Mucosa of descending colon (tissue), 3 donors: ENCODE results near the gene NIP7. TPM values are rescaled to one million over a fixed set of nuclear protein-coding genes. Genes with fewer than 3 reads are reported as not detected.

Experiments used
- ATAC-seq: fragments of 200-7000 bp; cut with Tn5 transposase; one replicate; pipeline ENCODE4 v1.9.1; 2020; ENCODE audit warnings: mild to moderate bottlenecking, moderate library complexity
- DNase-seq, 3 donors: peaks; one replicate each; pipeline ENCODE4 v3.0.0-alpha.2; 2020
- H3K36me3 ChIP-seq: fragments of 200-600 bp; one replicate; pipeline ENCODE4 v1.8.0; 2021; ENCODE audit warnings: low read depth, mild to moderate bottlenecking
- H3K4me1 ChIP-seq: fragments of 200-600 bp; one replicate; pipeline ENCODE4 v1.8.0; 2021; ENCODE audit warnings: low read depth, mild to moderate bottlenecking
- H3K4me3 ChIP-seq: fragments of 200-600 bp; one replicate; pipeline ENCODE4 v1.8.0; 2021; ENCODE audit warnings: mild to moderate bottlenecking
- H3K9me3 ChIP-seq: fragments of 200-600 bp; one replicate; pipeline ENCODE4 v1.8.0; 2021; ENCODE audit warnings: mild to moderate bottlenecking
- CTCF ChIP-seq: fragments of 200-600 bp; IDR thresholded peaks from one replicate; pipeline ENCODE4 v1.8.0; 2022; ENCODE audit warnings: antibody characterized with exemption, mild to moderate bottlenecking
- intact Hi-C, 2 donors: fragments of 100-400 bp; cut with DNase I in 1 of 2; cut with micrococcal nuclease in 1 of 2; formaldehyde crosslinking; loops; one replicate each; pipeline versions ENCODE4 v1.11.0 to v1.11.1; 2022; cut with DNase I, micrococcal nuclease
- total RNA-seq, 3 donors: library from RNA; stranded (reverse); fragmentation: NEBNext Ultra II Directional in 2 of 3; extraction: Animal tissue kit (Norgen Biotek cat#: 25700) in 2 of 3; gene quantifications; one replicate each; pipeline versions ENCODE4 v1.2.1 to v1.2.4, GENCODE V29; 2021 to 2023
- donor health status: DM: no; HTN: no; CAD: no; lungs with moderate emphysema.
- donor health status: DM: no; HTN: no; CAD: no.
- donor health status: DM: no; HTN: yes; CAD: no.

NIP7 gene
- total RNA-seq, 3 donors from 2014 or later = 20.1 to 25.1 (median 22.4) TPM

- peaks cover 53% of the 10 kb centered on the region for H3K4me1 ChIP-seq
- ATAC-seq (no peak), DNase-seq (peak in 1 of 3 donors; percentile 36)
- peaks cover 2% of the 10 kb centered on the region for H3K36me3 ChIP-seq
- intact Hi-C loops = no loop called here
- no peaks in the 10 kb centered on the region for H3K9me3 ChIP-seq
- TF ChIP-seq CTCF = no peak
- H3K4me3 ChIP-seq = no peak overlapping the region
Measured at GRCh38 chr16:69328854-69329316, 10.7 kb upstream of the NIP7 start.

GRCh38 chr16:69329369-69330285 lies 9.9 kb upstream of the NIP7 start:
- H3K4me1 ChIP-seq = peaks cover 46% of the 10 kb centered on the region
- DNase-seq (peak in 2 of 3 donors; percentile 36 to 73), ATAC-seq (peak; percentile 63)
- H3K36me3 ChIP-seq = no peaks in the 10 kb centered on the region
- intact Hi-C loops = no loop called here
- TF ChIP-seq CTCF = no peak
- no peaks in the 10 kb centered on the region for H3K9me3 ChIP-seq
- peak overlapping the region; percentile 84 for H3K4me3 ChIP-seq

DNA sequence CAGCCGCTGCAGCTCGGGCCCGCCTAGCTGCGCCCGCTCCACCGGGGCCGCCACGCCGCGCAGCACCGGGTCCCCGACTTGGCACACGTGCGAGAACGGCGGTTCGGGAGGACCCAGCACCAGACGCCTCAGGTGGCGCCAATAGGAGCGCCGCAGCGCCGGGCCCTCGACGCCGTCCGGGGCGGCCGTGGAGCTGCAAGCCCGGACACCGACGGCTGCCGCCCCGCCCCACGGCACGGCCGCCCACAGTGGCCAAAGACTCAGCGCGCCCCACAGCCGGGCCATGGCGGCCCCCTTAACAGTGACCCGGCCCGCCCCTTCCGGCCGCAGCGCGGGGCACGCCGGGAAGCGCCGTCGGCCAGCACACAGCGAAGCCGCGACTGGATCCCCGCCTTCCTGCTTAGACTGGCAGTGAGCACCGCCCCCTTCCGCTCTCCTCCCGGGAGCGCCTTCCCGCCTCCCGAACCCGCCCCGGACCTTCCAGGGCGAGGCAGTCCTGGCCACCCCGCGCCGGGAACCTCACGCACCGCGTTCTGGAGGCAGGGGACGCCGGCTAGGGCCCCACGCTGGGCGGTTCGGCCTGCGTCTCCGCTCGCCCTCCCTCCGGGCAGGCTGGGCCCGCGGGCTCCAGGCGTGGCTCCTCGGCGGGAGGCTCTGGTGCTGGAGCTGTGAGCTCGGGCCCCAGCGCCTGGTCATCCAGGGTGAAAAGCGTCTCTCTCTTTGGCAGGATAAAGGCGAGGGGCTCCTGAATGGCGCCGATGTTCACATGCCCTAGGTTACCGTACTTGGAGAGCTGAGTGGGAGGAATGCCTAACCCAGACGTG lies 9.1 kb upstream of the NIP7 start, which contains the start of gene PDF:
PDF (minus strand) TSS at position 303 of the 824 bp plus-strand sequence; CDS start at position 285, 18 bp downstream.
- no peak for TF ChIP-seq CTCF

DNA sequence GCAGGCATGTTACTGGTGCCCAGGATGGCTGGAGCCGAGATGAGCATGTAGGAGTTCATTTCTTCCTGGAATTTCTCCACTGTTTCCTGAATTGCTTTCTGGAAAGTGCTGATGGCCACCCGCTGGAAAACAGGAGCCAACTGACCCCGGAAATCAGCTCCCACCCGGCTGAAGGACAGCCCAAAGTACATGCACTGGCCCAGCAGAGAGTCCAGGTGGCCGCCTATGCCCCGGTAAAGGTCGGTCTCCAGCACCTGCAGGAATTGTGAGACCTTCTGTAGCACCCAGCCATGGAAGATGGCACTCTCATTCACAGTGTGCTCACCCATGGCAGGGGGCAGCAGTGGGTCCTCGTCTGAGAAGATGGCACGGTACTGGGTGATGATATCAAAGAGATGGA lies 4.9 kb upstream of the NIP7 start:
- Histone ChIP-seq H3K36me3 (no peaks in the 10 kb centered on the region), H3K4me1 (peaks cover 21% of the 10 kb centered on the region), H3K4me3 (no peak overlapping the region), H3K9me3 (no peaks in the 10 kb centered on the region)
- ATAC-seq (no peak), DNase-seq (no peak)
- intact Hi-C loops = no loop called here
- no peak for TF ChIP-seq CTCF

More for the DNA sequence above, 9.1 kb upstream of the NIP7 start, which contains the start of gene PDF:
- intact Hi-C loops = no loop called here
- DNase-seq (peak; percentile 96), ATAC-seq (peak; percentile 94)
- Histone ChIP-seq H3K9me3 (no peaks in the 10 kb centered on the region), H3K36me3 (no peaks in the 10 kb centered on the region), H3K4me3 (peak within 1 kb of the TSS; percentile 84), H3K4me1 (peaks cover 43% of the 10 kb centered on the region)

DNA sequence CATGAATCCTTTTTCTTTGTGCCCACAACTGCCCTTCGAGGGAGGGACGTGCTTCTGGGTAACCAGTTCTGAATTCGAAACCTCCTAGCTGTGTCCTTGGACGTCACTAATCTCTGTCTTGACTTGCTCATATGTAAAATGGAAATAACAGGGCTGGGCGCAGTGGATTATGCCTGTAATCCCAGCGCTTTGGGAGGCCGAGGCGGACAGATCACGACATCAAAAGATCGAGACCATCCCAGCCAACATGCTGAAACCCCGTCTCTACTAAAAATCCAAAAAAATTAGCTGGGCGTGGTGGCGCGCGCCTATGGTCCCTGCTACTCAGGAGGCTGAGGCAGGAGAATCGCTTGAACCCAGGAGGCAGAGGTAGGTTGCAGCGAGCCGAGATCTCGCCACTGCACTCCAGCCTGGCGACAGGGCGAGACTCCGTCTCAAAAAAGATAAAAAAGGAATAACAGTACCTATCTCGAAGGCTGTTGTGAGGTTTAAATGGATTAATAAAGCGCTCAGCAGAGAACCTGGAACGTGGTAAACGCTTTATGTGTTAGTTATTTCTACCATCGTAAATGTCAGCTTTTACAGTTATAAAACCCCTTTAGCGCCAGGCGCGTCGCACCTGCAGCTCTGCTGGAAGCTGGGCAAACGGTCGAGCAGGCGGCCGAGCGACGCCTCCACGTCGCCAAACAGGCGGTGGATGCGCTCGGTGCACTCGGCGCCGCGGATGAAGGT lies 849 bp upstream of the NIP7 start:
- Histone ChIP-seq H3K4me1 (peaks cover 23% of the 10 kb centered on the region), H3K9me3 (no peaks in the 10 kb centered on the region), H3K36me3 (no peaks in the 10 kb centered on the region), H3K4me3 (peak overlapping the region; percentile 92)
- ATAC-seq (peak; percentile 0), DNase-seq (peak in 1 of 3 donors; percentile 61)
- intact Hi-C loops = no loop called here
- TF ChIP-seq CTCF = no peak
